Measurements from ENCODE around the gene APLP1.
"Not testable (repeated sequence)": the region's sequence is repeated elsewhere in the genome, so short reads cannot be mapped to it uniquely, and the experiment has no call there.

Gene APLP1

DNA sequence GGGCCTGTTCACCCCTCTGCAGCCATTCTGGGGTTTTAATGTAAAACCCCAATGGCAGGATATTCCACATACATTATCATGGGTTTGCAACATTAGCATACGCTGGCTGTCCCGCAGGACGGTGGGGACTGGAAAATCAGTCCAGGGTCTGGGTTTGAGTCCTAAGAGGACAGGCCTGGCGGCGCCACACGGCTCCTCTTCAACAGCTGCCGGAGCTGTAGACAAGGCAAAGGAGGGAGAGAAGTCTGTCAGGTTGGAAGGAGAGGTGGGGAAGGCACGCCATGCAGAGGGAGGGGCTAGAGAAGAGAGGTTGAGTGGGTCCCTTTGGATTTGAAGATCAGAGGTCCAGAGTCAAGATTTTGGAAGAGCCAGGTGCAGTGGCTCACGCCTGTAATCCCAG is 20.0 kb downstream of the APLP1 start:
- Histone ChIP-seq H3K27me3 (ENCODE audit: insufficient read depth, low read length, poor library complexity) (no peaks in the 10 kb centered on the region), H3K4me1 (ENCODE audit: insufficient read depth, low read length) (no peaks in the 10 kb centered on the region), H3K9me3 (ENCODE audit: insufficient read depth, low read length, severe bottlenecking) (no peaks in the 10 kb centered on the region), H3K9ac (ENCODE audit: low read depth, low read length) (no peak overlapping the region), H3K36me3 (ENCODE audit: insufficient read depth, low read length) (peaks cover 30% of the 10 kb centered on the region), H2AFZ (ENCODE audit: low read depth, low read length) (no peak overlapping the region), H3K27ac (ENCODE audit: low read length) (no peak overlapping the region), H3K79me2 (ENCODE audit: insufficient read depth, low read length) (no peaks in the 10 kb centered on the region), H3K4me2 (ENCODE audit: insufficient read depth, low read length) (no peak overlapping the region), H3K4me3 (ENCODE audit: low read depth in 1 of 2, low read length in 2 of 2) (no peak overlapping the region), H4K20me1 (ENCODE audit: insufficient read depth, low read length) (0 out of 2 replicates have a peak, but pooled peaks cover 4% of the 10 kb centered on the region)
- no peak for ATAC-seq (ENCODE audit: insufficient read depth, low read depth)
- DNase-seq = no peak
- TF ChIP-seq, protein P1, sequence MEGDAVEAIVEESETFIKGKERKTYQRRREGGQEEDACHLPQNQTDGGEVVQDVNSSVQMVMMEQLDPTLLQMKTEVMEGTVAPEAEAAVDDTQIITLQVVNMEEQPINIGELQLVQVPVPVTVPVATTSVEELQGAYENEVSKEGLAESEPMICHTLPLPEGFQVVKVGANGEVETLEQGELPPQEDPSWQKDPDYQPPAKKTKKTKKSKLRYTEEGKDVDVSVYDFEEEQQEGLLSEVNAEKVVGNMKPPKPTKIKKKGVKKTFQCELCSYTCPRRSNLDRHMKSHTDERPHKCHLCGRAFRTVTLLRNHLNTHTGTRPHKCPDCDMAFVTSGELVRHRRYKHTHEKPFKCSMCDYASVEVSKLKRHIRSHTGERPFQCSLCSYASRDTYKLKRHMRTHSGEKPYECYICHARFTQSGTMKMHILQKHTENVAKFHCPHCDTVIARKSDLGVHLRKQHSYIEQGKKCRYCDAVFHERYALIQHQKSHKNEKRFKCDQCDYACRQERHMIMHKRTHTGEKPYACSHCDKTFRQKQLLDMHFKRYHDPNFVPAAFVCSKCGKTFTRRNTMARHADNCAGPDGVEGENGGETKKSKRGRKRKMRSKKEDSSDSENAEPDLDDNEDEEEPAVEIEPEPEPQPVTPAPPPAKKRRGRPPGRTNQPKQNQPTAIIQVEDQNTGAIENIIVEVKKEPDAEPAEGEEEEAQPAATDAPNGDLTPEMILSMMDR (IDR thresholded peaks at IDR 0.05; ENCODE audit: borderline replicate concordance, extremely low read depth, low read length, poor library complexity, severe bottlenecking) = no peak

DNA sequence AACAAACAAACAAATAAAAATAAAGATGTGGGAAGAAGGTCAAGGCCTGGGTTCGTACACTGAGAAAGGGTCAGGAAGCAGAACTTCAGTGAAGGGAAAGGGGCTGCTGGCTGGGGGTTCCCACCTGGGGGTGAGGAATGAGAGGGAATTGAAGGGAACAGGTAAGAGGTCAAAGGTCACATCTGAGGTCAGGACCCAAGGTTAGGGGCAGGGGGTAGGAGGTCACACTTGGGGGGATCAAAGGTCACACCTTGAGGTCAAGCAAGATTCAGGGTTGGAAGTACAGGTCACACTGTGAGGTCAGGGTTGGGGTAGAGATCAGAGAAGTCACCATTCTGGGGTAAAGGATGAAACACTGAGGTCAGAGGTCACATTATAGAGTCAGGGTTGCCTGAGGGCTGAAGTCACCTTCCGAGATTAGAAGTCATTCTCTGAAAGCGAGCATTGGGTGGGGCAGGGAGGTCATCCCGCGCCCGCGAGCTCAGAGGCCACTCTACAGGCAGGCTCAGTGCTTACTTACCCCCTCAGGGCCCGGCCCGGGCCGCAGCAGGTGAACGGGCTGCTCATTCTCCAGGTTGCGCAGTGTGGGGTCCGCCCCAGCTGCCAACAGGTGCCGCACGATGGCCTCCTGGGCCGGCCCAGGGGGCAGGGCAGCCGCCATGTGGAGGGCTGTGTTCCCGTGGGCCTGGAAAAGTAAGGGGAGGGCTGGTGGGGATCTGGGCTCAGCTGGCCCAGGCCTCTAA is 21.2 kb downstream of the APLP1 start:
- Histone ChIP-seq H3K36me3 (ENCODE audit: insufficient read depth, low read length) (peaks cover 30% of the 10 kb centered on the region), H3K79me2 (ENCODE audit: insufficient read depth, low read length) (no peaks in the 10 kb centered on the region), H3K9me3 (ENCODE audit: insufficient read depth, low read length, severe bottlenecking) (no peaks in the 10 kb centered on the region), H3K27me3 (ENCODE audit: insufficient read depth, low read length, poor library complexity) (no peaks in the 10 kb centered on the region), H3K4me2 (ENCODE audit: insufficient read depth, low read length) (no peak overlapping the region), H3K9ac (ENCODE audit: low read depth, low read length) (no peak overlapping the region), H4K20me1 (ENCODE audit: insufficient read depth, low read length) (0 out of 2 replicates have a peak, but pooled peaks cover 4% of the 10 kb centered on the region), H3K27ac (ENCODE audit: low read length) (no peak overlapping the region), H2AFZ (ENCODE audit: low read depth, low read length) (no peak overlapping the region), H3K4me1 (ENCODE audit: insufficient read depth, low read length) (no peaks in the 10 kb centered on the region), H3K4me3 (ENCODE audit: low read depth in 1 of 2, low read length in 2 of 2) (no peak overlapping the region)
- TF ChIP-seq, protein P1 (IDR thresholded peaks at IDR 0.05; ENCODE audit: borderline replicate concordance, extremely low read depth, low read length, poor library complexity, severe bottlenecking) = no peak
- no peak for TF ChIP-seq EZH2 (IDR thresholded peaks at IDR 0.05; ENCODE audit: borderline replicate concordance, low read depth, low read length, severe bottlenecking)
- DNase-seq = no peak
- no peak for ATAC-seq (ENCODE audit: insufficient read depth, low read depth)

GRCh38 chr19:35890113-35890650 is 21.8 kb downstream of the APLP1 start:
- Histone ChIP-seq H3K4me3 (ENCODE audit: low read depth in 1 of 2, low read length in 2 of 2) (no peak overlapping the region), H3K9me3 (ENCODE audit: insufficient read depth, low read length, severe bottlenecking) (no peaks in the 10 kb centered on the region), H3K27ac (ENCODE audit: low read length) (no peak overlapping the region), H3K27me3 (ENCODE audit: insufficient read depth, low read length, poor library complexity) (no peaks in the 10 kb centered on the region), H3K79me2 (ENCODE audit: insufficient read depth, low read length) (no peaks in the 10 kb centered on the region), H3K36me3 (ENCODE audit: insufficient read depth, low read length) (peaks cover 33% of the 10 kb centered on the region), H3K9ac (ENCODE audit: low read depth, low read length) (no peak overlapping the region), H3K4me1 (ENCODE audit: insufficient read depth, low read length) (no peaks in the 10 kb centered on the region), H3K4me2 (ENCODE audit: insufficient read depth, low read length) (no peak overlapping the region), H2AFZ (ENCODE audit: low read depth, low read length) (no peak overlapping the region), H4K20me1 (ENCODE audit: insufficient read depth, low read length) (0 out of 2 replicates have a peak, but pooled peaks cover 4% of the 10 kb centered on the region)
- TF ChIP-seq, protein P1 (IDR thresholded peaks at IDR 0.05; ENCODE audit: borderline replicate concordance, extremely low read depth, low read length, poor library complexity, severe bottlenecking) = no peak
- no peak for TF ChIP-seq EZH2 (IDR thresholded peaks at IDR 0.05; ENCODE audit: borderline replicate concordance, low read depth, low read length, severe bottlenecking)
- no peak for ATAC-seq (ENCODE audit: insufficient read depth, low read depth)
- no peak for DNase-seq

DNA sequence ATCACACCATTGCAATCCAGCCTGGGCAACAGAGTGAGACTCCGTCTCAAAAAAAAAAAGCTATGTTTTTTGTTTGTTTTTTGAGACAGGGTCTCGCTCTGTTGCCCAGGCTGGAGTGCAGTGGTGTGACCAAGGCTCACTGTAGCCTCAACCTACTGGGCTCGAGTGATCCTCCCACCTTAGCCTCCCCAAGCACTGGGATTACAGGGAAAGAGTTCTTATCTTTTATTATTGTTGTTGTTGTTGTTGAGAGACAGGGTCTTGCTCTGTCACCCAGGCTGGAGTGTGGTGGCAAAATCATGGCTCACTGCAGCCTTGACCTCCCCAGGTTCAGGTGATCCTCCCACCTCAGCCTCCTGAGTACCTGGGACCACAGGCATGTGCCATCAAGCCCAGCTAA is 23.4 kb downstream of the APLP1 start:
- H3K4me1 ChIP-seq (ENCODE audit: insufficient read depth, low read length); H3K27me3 ChIP-seq (ENCODE audit: insufficient read depth, low read length, poor library complexity); H3K79me2 ChIP-seq (ENCODE audit: insufficient read depth, low read length); H3K9ac ChIP-seq (ENCODE audit: low read depth, low read length); ATAC-seq (ENCODE audit: insufficient read depth, low read depth); H4K20me1 ChIP-seq (ENCODE audit: insufficient read depth, low read length); H3K4me3 ChIP-seq (ENCODE audit: low read depth in 1 of 2, low read length in 2 of 2); H3K9me3 ChIP-seq (ENCODE audit: insufficient read depth, low read length, severe bottlenecking); DNase-seq; H3K27ac ChIP-seq (ENCODE audit: low read length); H2AFZ ChIP-seq (ENCODE audit: low read depth, low read length); H3K4me2 ChIP-seq (ENCODE audit: insufficient read depth, low read length): not testable (repeated sequence)
- peaks cover 46% of the 10 kb centered on the region for H3K36me3 ChIP-seq (ENCODE audit: insufficient read depth, low read length)
